HG03460 (cell line): ENCODE results near the gene DYSF.

Experiments
- ATAC-seq: cut with Tn5 transposase; IDR thresholded peaks from one replicate; pipeline ENCODE4 v1.9.1; 2021; ENCODE audit not compliant: unreplicated experiment

The DYSF gene

GRCh38 chr2:71526141-71526540, 72.8 kb downstream of the DYSF start:
- no peak for ATAC-seq

DNA sequence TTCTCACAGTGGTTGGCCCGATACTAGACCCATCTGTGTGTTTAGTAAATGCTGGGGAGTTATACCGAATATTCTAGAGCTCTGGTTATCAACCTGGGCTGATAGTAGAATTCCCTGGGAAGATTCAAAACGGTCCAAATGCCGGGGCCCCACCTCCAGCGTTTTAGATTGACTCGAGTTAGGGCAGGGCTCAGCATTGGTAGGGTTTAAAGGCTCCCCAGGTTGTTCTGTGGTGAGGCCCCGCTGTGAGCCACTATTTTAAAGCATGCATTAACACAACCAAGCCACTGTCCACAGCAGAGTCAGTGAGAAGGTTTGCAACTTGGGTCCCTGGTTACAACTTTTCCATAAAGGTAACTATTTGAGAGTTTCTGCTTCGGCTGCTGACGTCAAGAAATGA, 73.6 kb downstream of the DYSF start:
- no peak for ATAC-seq

DNA sequence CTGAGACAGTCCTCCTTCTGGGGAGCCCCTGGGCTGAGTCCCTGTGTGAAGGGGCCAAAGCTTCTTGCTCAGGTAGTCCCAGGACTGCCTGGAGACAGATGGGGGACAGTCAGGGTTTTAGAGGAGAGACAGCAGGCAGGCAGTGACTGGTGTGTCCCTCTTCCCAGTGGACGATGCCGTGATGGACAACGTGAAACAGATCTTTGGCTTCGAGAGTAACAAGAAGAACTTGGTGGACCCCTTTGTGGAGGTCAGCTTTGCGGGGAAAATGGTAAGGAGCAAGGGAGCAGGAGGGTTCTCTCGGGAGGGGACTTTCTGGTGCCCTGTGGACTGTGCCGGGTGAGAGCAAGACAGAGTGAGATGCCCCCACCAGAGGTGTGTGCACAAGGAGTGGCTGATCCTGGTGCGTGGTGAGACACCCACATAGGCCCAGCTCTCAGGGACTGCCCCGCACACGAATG, 74.8 kb downstream of the DYSF start:
- ATAC-seq: no peak

DNA sequence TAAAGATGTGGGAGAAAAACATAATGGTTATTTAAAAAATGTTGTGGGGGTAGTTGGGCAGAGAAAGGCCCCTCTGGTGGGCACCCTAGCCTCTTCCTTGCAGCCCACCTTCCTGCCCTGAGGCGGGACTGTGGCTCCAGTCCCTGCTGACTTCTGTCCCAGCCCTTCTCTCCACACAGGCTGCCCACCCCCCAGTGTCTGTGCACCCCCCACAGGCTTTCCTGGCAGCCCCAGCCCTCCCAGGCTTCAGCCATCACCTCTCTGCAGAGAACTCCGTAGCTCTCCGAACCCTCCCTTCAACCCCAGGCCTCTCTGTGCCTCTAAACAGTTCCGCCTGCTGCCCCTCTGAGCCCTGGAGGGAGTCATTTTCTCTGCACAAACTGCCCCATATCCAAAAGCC, 75.4 kb downstream of the DYSF start:
- ATAC-seq: no peak

GRCh38 chr2:71530211-71530610, 76.8 kb downstream of the DYSF start:
- ATAC-seq: no peak

- ATAC-seq: no peak
These were observed 77.4 kb downstream of the DYSF start for GRCh38 chr2:71530641-71531332.

- ATAC-seq: no peak
These were observed 78.2 kb downstream of the DYSF start for GRCh38 chr2:71531522-71532047.

DNA sequence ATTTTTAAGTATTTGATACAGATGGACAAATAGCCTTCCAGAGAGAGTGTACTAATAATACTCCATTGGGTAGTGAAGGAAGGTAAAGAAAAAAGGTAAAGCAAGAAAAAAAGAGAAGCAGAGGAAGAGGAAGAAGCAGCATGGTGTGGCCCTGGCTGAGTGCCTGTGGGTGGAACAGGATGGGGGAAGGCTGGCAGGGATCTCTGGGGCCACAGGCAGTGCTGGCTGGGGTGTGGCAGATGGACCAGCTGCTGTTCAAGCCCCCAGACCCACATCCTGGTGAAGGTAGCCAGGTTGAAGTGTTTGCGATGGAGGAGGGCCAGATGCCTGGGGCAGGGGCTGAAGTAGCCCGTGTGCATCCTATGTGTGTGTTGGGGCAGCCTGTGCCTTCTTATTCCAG, 79.0 kb downstream of the DYSF start:
- no peak for ATAC-seq

DNA sequence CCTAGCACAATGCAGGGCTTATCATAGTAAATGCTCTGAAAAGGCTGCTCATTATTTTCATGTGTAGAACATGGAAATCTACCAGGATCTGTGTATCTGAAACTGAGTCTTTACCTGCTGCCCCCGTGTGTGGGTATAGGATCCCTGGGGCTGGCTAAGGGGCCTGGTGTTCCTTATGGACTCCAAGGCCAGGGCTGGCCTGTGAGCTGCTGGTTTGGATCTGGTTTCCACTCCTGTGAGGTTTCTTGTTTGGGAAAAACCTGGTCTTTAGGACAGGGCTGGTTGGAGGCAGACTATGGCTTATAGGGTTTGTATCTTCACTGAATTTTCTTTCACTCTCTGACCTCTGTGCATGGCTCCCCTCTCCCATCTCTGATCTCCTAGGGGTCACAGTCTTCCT, 80.8 kb downstream of the DYSF start:
- no peak for ATAC-seq

DNA sequence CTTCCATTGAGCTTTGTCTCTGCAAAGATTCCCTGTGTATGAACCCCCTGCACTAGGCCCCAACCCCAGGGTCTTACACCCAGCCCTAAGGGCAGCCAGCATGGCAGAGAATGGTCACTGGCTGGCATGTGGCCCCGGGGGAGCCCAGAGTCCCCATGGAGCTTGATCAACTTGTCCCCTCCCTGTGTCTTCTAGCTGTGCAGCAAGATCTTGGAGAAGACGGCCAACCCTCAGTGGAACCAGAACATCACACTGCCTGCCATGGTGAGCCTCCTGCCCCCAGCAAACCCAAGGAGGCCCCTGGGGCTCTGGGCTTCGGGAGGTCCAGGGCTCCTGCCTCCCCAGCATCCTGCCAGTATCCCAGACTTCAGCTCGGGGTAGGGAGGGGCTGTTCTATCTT, 81.5 kb downstream of the DYSF start:
- ATAC-seq: no peak

GRCh38 chr2:71535526-71535925, 82.2 kb downstream of the DYSF start:
- ATAC-seq: no peak

- no peak for ATAC-seq
These were observed 82.9 kb downstream of the DYSF start for GRCh38 chr2:71536226-71536671.

DNA sequence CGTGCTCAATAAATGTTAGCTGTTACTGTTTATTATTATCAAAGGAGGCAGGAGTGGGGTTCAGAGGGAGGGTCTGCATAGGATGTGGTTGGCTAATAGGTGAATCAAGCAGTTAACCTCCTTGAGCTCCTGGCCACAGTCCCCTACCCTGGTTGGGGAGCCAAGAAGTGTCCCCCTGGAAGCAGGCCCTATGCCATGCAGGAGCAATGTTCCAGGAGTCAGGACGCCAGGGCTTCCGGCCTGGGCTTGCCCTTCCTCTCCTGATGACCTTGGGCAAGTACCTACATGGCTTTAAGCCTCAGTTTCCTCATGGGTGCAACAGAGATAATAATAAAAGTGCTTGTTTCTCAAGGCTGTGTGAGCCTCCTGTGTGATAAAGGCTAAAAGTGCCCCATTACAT, 84.9 kb downstream of the DYSF start:
- ATAC-seq: no peak

GRCh38 chr2:71538656-71539265, 85.4 kb downstream of the DYSF start:
- ATAC-seq: no peak

GRCh38 chr2:71540818-71541217, 87.5 kb downstream of the DYSF start:
- no peak for ATAC-seq

GRCh38 chr2:71544919-71545571, 91.7 kb downstream of the DYSF start:
- ATAC-seq: no peak

DNA sequence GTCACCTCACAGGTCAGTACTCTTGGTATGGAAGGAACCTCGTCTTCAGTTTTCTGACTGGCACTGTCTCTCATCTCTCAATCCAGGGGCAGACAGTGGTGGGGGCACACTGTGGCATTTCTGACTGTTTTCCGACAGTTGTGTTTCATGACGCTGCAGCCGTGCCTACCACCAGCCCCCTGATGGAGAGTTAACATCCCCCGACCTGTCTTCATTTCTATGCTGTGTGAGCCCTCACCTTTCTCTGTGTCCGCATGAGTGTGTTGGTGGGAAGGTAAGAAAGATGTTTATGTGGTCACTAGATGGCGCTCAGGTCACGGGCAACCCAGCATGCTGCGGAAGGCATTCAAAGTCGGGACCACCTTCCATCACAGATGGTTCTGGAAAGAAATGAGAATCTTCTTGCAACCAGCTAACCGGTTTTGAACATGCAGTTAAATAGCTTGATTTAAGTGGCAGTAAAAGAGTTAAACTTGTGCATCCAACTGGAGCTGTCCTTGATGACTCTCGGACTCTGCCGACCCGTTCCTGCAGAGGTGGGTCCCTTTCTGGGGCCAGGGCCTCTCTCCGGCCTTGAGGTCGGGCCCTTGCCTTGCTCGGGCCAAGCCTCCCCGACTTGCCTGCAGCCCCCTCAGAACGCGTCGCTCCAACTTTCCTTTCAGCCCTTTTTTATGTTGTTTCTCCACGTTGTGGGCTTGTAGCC, 92.4 kb downstream of the DYSF start:
- ATAC-seq: peak; percentile 59

DNA sequence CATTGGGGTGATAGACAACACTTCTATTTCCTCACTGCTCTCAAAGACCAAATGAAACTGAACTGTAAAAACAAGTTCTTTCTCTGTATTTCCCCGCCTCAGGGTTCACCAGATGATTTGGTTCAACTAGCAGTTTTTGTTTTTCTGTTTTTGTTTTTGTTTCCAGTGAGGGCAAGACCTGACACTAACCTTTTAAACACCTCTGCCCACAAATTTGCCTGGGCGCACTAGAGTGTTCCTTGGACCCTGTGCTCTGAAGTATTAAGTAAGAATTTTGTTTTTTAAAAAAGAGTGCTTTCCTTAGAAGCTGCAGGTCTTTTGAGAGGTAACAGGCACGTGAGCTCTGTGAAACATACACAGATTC, 92.9 kb downstream of the DYSF start:
- ATAC-seq: no peak

GRCh38 chr2:71546777-71547281, 93.5 kb downstream of the DYSF start:
- ATAC-seq: no peak

DNA sequence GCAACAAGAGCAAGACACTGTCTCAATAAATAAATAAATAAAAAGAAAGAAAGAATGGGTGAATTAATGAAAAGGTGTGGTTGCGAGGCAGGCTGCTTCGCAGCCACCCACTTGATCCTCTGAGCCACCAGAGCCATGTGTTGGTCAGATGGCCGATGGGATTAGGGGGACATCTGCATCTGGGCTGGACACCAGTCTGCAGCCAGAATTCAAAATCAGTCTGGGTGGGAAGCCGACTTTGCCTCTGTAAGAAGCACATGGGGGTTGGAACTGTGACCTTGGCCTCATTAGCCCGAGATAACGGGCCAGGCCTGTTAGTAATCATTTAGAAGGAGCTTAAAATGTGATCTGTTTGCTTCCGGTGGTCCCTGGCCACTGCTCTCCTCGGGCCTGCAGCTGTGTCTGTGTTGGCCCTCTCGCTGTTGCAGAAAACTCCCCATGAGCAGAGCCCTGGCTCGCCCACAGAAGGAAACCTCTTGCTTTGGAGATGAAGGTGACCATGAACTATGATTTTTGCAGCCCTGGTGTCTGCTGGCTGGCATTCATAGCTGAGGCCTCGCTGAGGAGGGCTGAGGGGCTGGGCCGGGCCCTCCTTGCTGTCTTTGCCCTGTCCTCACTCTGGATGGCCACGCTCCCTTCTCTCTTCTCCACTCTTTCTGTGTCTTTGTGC, 94.4 kb downstream of the DYSF start:
- ATAC-seq: no peak
